GM13977 (cell line): ENCODE measurements around the gene TBL1X.

Source experiments
- DNase-seq: peaks from one replicate; pipeline ENCODE4 v3.0.0; 2012; ENCODE audit warnings: low spot score
- CTCF ChIP-seq: IDR thresholded peaks from 2 replicates; pipeline ENCODE4 v1.5.1; 2012; ENCODE audit warnings: mild to moderate bottlenecking, control low read depth; ENCODE audit not compliant: insufficient read depth; ENCODE audit errors: extremely low read depth, missing control alignments
- in situ Hi-C: fragments of 300-500 bp; cut with MboI; formaldehyde crosslinking; loops from one replicate; pipeline ENCODE4 v1.12.0; 2022; ENCODE audit warnings: low sequenced_read_pairs, low pct_unique_long_range_greater_than_20kb, mixed read lengths, inconsistent platforms; ENCODE audit not compliant: unreplicated experiment

The TBL1X gene

GRCh38 chrX:9557521-9557920, 92.7 kb downstream of the TBL1X start:
- DNase-seq = no peak
- in situ Hi-C loops = no loop called here
- TF ChIP-seq CTCF = no peak

- in situ Hi-C loops = no loop called here
- no peak for DNase-seq
- TF ChIP-seq CTCF = no peak
Measured at GRCh38 chrX:9558615-9559014, 93.8 kb downstream of the TBL1X start.

DNA sequence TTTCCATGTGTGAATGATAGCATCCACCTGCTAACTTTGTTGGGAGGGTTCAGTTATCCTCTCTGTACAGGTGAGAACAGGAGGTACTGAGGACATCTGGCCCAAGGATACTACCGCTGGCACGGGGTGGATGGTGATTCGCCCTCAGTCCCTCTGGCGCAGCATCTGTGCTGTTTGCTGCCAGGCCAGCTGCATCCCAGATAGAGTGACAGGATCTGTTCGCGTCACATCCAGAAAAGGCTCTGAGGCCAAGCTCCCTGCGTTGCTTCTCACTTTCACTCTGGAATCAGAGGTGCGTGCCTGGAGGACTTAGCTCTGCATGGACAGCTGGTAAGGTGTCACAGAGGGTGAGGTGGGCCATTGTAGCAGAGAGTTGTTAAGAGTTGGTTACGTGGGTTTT, 95.4 kb downstream of the TBL1X start:
- in situ Hi-C loops = no loop called here
- DNase-seq = no peak
- no peak for TF ChIP-seq CTCF

GRCh38 chrX:9561199-9561598, 96.3 kb downstream of the TBL1X start:
- no peak for TF ChIP-seq CTCF
- in situ Hi-C loops = no loop called here
- DNase-seq = no peak

- in situ Hi-C loops = no loop called here
- no peak for DNase-seq
- TF ChIP-seq CTCF = no peak
Measured at GRCh38 chrX:9562851-9563250, 98.0 kb downstream of the TBL1X start.

DNA sequence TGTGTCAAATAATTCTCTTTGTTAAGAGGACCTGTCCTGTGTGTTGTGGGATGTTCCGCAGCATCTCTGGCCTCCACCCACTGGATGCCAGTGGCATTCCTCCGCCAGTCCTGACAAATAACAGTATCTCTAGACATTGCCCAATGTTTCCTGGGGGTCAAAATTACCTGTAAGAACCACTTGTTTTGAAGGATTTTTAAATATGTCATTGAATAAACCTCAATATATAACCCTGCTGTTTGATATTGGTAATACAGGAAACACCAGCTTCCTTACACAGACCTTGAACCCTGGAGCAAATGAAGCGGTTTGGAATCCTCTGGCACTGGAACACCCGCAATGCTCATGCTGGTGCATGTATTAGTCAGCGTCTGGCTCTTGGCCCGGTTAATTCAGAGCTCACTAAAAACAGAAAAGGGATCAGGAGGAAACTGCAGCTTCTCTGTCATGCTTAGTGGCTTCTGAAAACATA, 101.3 kb downstream of the TBL1X start:
- no peak for DNase-seq
- in situ Hi-C loops = no loop called here
- TF ChIP-seq CTCF = no peak

GRCh38 chrX:9569876-9570301, 105.0 kb downstream of the TBL1X start:
- in situ Hi-C loops = no loop called here
- no peak for TF ChIP-seq CTCF
- no peak for DNase-seq
